SKM-1 (cell line): ENCODE data around the gene IFT81.
A peak's percentile ranks its signal among the peaks of the same experiment; 100 is the strongest.
"Not testable (repeated sequence)": the region's sequence is repeated elsewhere in the genome, so short reads cannot be mapped to it uniquely, and the experiment has no call there.

Source experiments
- DNase-seq: peaks from one replicate; lab custom pipeline; 2025; ENCODE audit not compliant: unreplicated experiment; lab: John Stamatoyannopoulos, UW

Gene IFT81

GRCh38 chr12:110199339-110200123, 75.4 kb downstream of the IFT81 start:
- no peak for DNase-seq

- DNase-seq: no peak
Observed at GRCh38 chr12:110200124-110200417, 75.9 kb downstream of the IFT81 start.

GRCh38 chr12:110201995-110202394, 77.8 kb downstream of the IFT81 start:
- DNase-seq: no peak

DNA sequence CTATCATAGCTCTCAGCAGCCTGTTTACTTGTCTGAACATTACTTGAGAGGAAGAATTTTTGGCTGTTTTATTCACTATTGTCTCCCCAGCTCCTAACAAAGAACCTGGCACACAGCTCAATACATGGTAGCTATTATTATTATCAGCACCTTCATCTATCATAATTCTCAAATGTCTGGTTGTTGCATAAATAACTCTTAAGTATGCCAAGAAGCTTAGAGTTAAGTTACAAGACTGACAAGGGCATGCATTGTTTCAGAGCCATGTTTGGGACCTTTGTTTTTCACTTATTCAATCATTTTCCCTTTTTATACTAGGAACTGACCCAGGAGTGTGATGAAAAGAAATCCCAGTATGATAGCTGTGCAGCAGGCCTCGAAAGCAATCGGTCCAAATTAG, 79.4 kb downstream of the IFT81 start:
- DNase-seq: no peak

GRCh38 chr12:110205931-110206330, 81.8 kb downstream of the IFT81 start:
- no peak for DNase-seq

- DNase-seq: not testable (repeated sequence)
Observed at GRCh38 chr12:110211639-110212536, 87.7 kb downstream of the IFT81 start.

DNA sequence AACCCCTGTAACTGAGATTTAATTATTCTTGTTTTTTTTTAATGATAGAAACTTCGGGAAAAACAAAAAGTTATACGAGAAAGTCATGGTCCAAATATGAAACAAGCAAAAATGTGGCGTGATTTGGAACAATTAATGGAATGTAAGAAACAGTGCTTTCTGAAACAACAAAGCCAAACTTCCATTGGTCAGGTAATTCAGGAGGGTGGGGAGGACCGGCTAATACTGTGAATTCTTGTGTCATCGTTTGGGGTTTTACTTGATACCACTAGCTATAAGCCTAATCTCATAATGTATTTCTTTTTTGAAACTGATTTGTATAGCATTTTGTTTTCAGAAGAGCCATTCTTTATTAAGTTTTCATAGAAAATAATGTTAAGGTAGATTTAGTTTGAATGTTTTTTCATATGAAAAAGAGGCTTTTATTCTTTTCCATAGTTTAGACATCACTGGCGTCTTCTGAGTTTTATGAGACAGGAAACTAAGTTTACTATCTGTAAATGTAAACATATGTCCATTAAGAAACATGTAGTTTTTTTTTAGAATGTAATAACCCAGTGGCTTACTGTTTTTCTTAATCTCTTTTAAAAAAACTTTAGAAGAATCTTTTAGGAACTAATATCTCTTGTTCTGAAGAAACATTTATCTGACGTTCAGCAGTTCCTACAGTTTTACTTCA, 94.0 kb downstream of the IFT81 start:
- no peak for DNase-seq

GRCh38 chr12:110222027-110222426, 97.9 kb downstream of the IFT81 start:
- DNase-seq: no peak

- DNase-seq: no peak
Observed at GRCh38 chr12:110222433-110222832, 98.3 kb downstream of the IFT81 start.

- no peak for DNase-seq
Observed at GRCh38 chr12:110223777-110224378, 99.7 kb downstream of the IFT81 start.

DNA sequence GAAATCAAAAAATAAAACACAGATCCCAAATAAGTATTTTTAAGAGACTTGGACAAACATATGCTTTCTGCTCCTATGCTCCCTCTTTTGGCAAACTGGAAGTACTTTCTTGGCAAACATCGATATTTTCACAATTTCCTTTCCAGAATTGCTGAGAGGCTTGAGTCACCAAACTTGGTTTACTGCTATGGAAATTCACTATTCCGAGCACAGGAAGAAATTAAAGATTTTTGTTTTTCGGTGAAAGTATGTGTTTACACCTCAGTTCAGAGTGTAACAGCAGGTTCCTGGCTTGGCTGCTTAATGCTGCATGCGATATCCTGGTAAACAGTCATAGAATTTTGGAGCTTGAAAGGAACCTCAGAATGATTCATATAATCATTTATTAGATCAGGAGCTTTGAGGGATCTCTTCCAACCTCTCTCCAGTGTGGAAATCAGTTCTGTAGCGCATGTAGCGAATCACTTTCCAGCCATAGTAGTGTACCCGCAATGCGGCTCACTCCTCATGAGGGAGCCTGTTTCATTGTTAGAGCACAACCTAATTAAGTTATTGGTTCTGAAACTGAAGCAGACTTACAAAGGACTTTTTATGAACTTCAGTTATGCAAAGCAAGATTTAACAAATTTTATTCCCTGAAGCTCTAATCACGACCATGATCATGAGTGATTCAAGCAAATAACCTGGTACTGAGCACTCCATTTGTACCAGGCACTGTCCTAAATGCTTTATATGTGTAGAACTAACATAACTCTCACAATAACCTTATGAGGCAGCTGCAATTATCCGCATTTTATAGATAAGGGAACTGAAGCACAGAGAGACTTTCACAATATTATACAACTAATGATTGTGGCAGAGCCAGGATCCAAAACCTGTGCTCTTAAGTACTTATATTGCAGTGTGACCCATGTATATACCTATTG, 100.5 kb downstream of the IFT81 start:
- no peak for DNase-seq

DNA sequence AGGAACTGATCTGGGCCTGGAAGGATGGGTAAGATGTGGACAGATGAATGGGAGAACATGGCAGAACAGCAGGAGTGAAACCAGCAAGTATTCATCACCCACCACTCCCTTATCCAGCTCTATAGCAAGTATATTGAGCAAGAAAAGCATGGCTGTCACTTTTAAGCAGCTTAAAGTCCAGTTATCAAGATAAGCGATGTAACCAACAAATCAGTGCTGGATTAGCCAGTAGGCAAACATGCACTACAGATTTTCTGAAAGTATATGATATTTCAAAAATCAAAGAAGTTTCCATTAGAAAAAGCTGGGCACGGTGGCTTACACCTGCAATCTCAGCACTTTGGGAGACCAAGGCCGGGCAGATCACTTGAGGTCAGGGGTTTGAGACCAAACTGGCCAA, 103.0 kb downstream of the IFT81 start:
- DNase-seq: no peak

DNA sequence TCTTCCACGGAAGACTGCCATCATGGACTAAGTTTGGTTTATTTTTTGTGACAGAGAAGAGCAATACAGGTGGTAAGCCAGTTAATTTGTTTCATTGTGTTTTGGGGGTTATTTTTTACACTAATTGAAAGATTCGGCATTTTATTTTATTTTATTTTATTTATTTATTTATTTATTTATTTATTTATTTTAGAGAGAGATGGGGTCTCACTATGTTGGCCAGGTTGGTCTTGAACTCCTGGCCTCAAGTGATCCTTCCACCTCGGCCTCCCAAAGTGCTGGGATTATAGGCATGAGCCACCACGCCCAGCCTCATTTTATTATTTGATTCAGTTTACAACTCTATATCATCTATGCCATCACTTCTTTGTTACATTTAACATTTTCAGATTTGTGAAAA, 104.2 kb downstream of the IFT81 start:
- not testable (repeated sequence) for DNase-seq

GRCh38 chr12:110228756-110229155, 104.6 kb downstream of the IFT81 start:
- no peak for DNase-seq

DNA sequence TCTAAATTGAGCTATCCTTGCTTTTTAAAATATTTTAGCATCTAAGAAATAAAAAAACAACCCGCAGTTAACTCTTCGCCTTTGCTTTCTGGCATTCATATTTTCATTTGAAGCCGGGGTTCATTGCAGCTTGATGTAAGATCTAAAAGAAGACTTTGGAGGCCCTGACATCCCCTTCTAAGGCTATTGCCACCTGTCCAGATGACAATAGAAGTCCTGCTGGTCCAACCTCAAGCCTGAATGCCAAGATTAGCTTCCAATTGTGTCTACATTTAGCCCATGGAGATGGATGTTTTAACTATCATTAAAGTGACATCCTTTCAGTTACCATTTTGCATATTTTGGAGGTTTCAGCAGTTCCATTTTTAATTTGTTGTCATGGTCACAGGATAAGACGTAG, 105.3 kb downstream of the IFT81 start:
- no peak for DNase-seq

DNA sequence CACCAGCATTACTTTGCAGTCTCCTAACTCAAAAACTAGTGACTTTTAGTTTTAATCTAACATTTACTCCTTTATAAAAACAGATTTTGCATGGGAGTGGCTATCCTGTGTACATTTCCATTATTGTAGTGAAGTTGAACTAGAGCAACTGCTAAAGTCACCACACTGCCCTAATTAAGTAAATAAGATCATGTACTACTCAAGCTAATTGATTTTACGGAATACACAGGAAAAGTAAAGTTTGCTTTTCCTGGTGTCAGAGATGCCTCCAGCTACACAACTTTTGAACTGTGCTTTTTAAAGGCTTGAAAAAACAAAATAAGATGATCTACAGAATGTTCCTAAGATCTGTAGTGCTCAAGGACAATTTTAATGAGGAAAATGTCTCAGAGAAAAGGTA, 106.5 kb downstream of the IFT81 start:
- DNase-seq: no peak

DNA sequence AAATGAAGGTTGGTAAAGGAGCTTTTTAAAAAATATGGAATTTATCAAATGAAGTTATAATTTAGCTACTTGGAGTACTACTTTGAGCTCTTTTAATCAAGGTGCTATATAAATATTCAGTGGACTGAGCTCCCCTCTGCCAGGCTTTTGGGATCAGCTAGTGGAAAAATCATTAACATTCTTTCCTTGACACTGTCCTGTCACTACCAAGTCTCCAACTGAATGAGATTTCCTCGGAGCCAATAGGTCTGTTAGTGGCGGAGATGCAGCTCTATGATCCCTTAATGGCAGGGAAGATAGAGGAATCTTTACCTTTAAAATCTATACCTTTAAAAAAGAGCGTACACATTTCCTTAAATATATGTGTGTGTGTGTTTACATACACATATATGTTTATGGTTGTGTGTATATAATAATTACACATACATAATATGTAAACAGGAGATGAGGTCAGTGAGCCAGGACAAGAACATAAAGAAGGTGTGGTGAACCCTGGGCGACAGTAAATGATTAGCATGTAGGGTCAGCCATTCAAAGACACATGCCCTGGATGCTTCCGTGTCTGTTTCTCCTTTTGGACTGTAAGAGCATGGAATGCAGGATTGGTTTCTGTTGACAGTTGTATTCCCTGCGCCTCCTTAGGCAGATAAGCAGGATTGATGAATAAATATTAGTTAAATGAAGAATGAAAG, 109.2 kb downstream of the IFT81 start:
- DNase-seq: no peak

DNA sequence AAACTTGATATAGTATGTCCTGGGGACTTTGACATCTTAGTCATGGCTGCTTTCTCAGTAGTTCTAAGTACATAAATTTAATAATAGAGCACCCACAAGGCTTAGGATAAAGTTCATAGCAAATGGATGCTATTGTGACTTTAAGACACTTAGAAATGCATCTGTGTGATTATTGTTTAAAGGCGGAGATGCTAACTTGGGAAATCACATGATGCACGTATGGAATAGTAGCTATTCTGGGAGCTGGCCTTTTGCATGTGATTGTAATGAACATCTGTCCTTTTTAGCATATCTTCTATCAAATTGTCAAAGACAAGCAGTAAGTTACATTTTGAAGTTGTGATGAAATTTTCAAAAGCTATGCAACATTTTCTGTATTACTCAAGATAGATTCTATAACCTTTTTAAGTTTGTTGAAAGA, 110.2 kb downstream of the IFT81 start:
- no peak for DNase-seq

GRCh38 chr12:110234755-110235154, 110.6 kb downstream of the IFT81 start:
- peak; percentile 40 for DNase-seq

DNA sequence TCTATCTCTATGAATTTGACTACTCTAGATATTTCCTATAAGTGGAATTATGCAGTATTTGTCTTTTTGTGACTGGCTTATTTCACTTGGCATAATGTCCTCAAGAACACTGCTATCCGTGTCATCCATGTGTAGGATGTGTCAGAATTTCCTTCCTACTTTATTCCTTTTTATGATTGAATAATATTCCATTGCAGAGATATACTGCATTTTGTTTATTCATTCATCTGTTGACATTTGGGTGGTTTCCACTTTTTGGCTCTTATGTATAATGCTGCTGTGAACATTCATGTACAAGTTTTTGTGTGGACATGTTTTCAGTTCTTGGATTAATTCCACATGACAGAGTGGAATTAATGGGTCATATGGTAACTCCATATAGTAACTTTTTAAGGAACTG, 111.2 kb downstream of the IFT81 start:
- DNase-seq: no peak
